Coronary artery (tissue), 2 donors: Measurements from ENCODE around the gene POLR2I.
"Not testable (repeated sequence)": the region's sequence is repeated elsewhere in the genome, so short reads cannot be mapped to it uniquely, and the experiment has no call there.

Source experiments
- DNase-seq: peaks from one replicate; pipeline ENCODE4 v3.0.0-alpha.2; 2017; ENCODE audit warnings: low spot score
- H3K27ac ChIP-seq, 2 donors: fragments of 200-600 bp; sonication (generic); one replicate each; pipeline ENCODE4 v1.5.1; 2016 to 2019
- H3K4me3 ChIP-seq: fragments of 200-600 bp; sonication (generic); 2 replicates; pipeline ENCODE4 v1.5.1; 2016; ENCODE audit warnings: mild to moderate bottlenecking, moderate library complexity
- CTCF ChIP-seq: fragments of 200-600 bp; sonication (generic); IDR thresholded peaks from one replicate; pipeline ENCODE4 v1.5.1; 2019; ENCODE audit warnings: antibody characterized with exemption

The POLR2I gene

GRCh38 chr19:36081385-36081784, 33.3 kb downstream of the POLR2I start:
- TF ChIP-seq CTCF: no peak
- Histone ChIP-seq H3K27ac (no peak overlapping the region), H3K4me3 (no peak overlapping the region)
- no peak for DNase-seq

DNA sequence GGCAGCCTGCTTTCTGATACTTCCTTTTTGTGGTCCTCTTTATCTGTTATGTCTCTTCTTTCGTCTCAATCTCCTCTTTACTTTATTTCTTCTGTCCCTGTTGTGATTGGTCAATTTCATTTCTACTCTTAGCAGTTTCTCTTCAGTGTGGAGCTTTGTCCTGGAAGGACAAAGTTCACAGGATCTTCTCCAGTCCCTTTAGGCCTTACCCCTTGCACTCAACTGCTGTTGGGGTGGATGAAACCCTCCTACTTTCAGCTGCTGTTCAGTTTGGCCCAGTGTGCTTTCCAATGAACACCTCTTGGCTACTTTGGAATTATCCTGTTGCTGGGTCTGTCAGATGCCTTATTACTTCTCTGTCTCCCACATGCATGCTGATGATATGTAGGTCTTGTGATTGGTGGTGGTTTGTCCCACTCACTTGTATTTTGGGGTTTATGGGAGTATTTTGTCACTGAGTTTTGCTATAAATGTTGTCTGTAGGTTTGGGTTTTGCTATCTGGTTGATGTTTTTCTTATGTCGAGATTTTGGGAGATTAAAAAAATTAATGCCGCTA, 35.2 kb downstream of the POLR2I start:
- TF ChIP-seq CTCF: no peak
- no peak overlapping the region for H3K4me3 ChIP-seq
- H3K27ac ChIP-seq: no peak overlapping the region
- DNase-seq: no peak

DNA sequence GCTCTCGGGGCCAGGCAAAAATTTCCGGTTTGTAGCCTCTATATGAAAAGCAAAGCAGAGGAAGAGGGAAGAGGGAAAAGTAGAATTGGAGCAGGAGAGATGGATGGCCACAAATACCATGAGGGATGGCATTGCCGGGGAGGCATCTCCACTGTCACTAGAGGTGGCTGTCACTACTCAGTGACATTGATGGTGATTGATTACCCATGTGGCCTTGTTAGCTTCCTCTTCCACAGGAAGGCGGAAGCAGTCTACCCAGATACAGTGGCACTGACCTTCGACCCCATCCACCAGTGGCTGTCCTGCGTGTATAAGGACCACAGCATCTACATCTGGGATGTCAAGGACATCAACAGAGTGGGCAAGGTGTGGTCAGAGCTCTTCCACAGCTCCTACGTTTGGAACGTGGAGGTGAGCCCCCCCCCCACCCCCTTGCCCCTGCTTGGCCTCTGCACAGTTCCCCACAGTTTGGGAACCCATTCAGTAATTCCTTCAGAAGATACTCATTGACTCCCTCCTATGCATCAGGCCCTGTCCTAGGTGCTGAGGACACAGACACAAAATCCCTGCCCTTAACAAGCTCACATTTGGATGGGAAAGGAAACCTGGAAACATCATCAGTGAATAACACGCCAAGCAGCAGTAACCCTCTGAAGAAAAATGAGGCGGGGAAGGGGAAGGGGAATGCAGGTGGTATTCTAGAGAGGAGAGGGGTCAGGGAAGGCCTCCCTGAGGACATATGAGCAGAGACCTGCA, 41.4 kb downstream of the POLR2I start:
- no peak for TF ChIP-seq CTCF
- no peak overlapping the region for H3K27ac ChIP-seq

GRCh38 chr19:36072081-36072480, 42.6 kb downstream of the POLR2I start:
- no peak for DNase-seq
- Histone ChIP-seq H3K27ac (no peak overlapping the region), H3K4me3 (no peak overlapping the region)
- no peak for TF ChIP-seq CTCF

More for the DNA sequence above, 41.4 kb downstream of the POLR2I start:
- no peak overlapping the region for H3K4me3 ChIP-seq
- no peak for DNase-seq

- DNase-seq, H3K27ac ChIP-seq, H3K4me3 ChIP-seq: not testable (repeated sequence)
These were observed 45.7 kb downstream of the POLR2I start for GRCh38 chr19:36068810-36069499.

GRCh38 chr19:36067681-36068080, 47.0 kb downstream of the POLR2I start:
- TF ChIP-seq CTCF: no peak
- H3K27ac ChIP-seq: no peak overlapping the region
- H3K4me3 ChIP-seq: no peak overlapping the region
- no peak for DNase-seq

DNA sequence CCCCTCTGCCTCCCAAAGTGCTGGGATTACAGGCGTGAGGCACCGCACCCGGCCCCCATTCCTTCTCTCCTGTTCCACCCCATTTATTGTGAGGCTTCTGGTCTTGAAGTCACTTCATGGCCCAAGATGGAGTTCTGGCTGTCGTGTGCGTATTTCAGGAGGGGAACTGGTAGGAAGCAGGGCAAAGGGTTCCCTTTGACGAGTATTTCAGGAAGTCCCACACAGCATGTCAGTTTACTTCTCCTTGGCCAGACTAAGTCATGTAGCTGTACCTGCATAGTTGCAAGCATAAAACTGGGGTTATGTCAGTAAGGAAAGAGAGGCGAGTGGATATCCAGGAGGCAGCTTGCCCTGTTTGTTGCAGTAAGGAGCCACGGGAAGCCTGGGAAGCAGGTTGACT, 49.8 kb downstream of the POLR2I start:
- H3K4me3 ChIP-seq: no peak overlapping the region
- no peak for TF ChIP-seq CTCF
- no peak for DNase-seq
- H3K27ac ChIP-seq: no peak overlapping the region
